MCF 10A (cell line): ENCODE data around the gene SIGLEC7. TPM values are rescaled to one million over a fixed set of nuclear protein-coding genes. Genes with fewer than 3 reads are reported as not detected.

Experiments
- BruUV-seq: library from RNA; stranded (reverse); fragments of 400-500 nt; replicated peaks from 2 replicates; lab custom pipeline; 2021; lab: Mats Ljungman, UMichigan
- CTCF ChIA-PET: fragments of 300-600 bp; sonication (Branson Sonifier 250); formaldehyde crosslinking; extraction: SDS; loops from one replicate; lab custom pipeline; 2021; ENCODE audit warnings: antibody characterized with exemption, inconsistent platforms; lab: Yijun Ruan, JAX
- POLR2A ChIA-PET: fragments of 300-600, 350-650 bp; sonication (Branson Sonifier 250); formaldehyde crosslinking; extraction: SDS; loops from one replicate; lab custom pipeline; 2020; ENCODE audit warnings: antibody characterized with exemption, inconsistent platforms; lab: Yijun Ruan, JAX
- DNase-seq: peaks from one replicate; pipeline ENCODE4 v3.0.0-alpha.2; 2018; ENCODE audit not compliant: unreplicated experiment
- H3K27ac Mint-ChIP-seq: one replicate; pipeline ENCODE4 v1.8.0; 2022; ENCODE audit warnings: mild to moderate bottlenecking, low read depth, mixed read lengths; ENCODE audit not compliant: unreplicated experiment
- H3K27me3 Mint-ChIP-seq: one replicate; pipeline ENCODE4 v1.8.0; 2022; ENCODE audit warnings: mixed read lengths; ENCODE audit not compliant: insufficient read depth, unreplicated experiment
- H3K36me3 Mint-ChIP-seq: one replicate; pipeline ENCODE4 v1.8.0; 2022; ENCODE audit warnings: mild to moderate bottlenecking, moderate library complexity, mixed read lengths; ENCODE audit not compliant: insufficient read depth, unreplicated experiment
- H3K4me1 Mint-ChIP-seq: one replicate; pipeline ENCODE4 v1.8.0; 2022; ENCODE audit warnings: mixed read lengths; ENCODE audit not compliant: insufficient read depth, unreplicated experiment
- H3K4me3 Mint-ChIP-seq: one replicate; pipeline ENCODE4 v1.8.0; 2022; ENCODE audit warnings: mild to moderate bottlenecking, moderate library complexity, mixed read lengths; ENCODE audit not compliant: unreplicated experiment
- H3K9me3 Mint-ChIP-seq: one replicate; pipeline ENCODE4 v1.8.0; 2022; ENCODE audit warnings: mixed read lengths; ENCODE audit not compliant: unreplicated experiment
- CTCF ChIP-seq: fragments of 200-600 bp; IDR thresholded peaks from one replicate; pipeline ENCODE4 v1.8.0; 2022; ENCODE audit warnings: antibody characterized with exemption, mild to moderate bottlenecking; ENCODE audit not compliant: unreplicated experiment
- intact Hi-C: fragments of 100-400 bp; cut with micrococcal nuclease; formaldehyde crosslinking; loops from 2 replicates; pipeline ENCODE4 v1.14.1; 2022
- total RNA-seq: library from RNA; stranded (reverse); gene quantifications from 2 replicates; pipeline ENCODE4 v1.2.3, GENCODE V29; 2022

The SIGLEC7 gene
- total RNA-seq, 1 experiment from 2014 or later = not detected

GRCh38 chr19:51108066-51108804, 33.9 kb upstream of the SIGLEC7 start, which contains the start of gene CTU1:
Gene CTU1, minus strand, starts transcription at chr19:51108409. Its CDS starts 3,840 bp downstream, at chr19:51104569.
- Mint-ChIP-seq H3K27me3 (no peaks in the 10 kb centered on the region), H3K27ac (peak within 1 kb of the TSS; percentile 89), H3K36me3 (peaks cover 7% of the 10 kb centered on the region), H3K4me1 (peaks cover 21% of the 10 kb centered on the region), H3K4me3 (peak within 1 kb of the TSS; percentile 77), H3K9me3 (no peaks in the 10 kb centered on the region)
- intact Hi-C loops = loop anchor here (10.0 kb wide), 1 partner anchor 687 kb away; the partner anchor contains the start of gene FPR3
- POLR2A ChIA-PET = interaction anchor here (0.6 to 0.9 kb wide), 6 partner anchors 12 to 1335 kb away, joined by 3 to 4 read pairs (median 4); no protein-coding TSS in a partner anchor
- TSS peak; percentile 42 for BruUV-seq
- no peak for TF ChIP-seq CTCF
- CTCF ChIA-PET = no interaction called here
- peak; percentile 99 for DNase-seq

- Mint-ChIP-seq H3K36me3 (peaks cover 2% of the 10 kb centered on the region), H3K27me3 (no peaks in the 10 kb centered on the region), H3K4me1 (peaks cover 21% of the 10 kb centered on the region), H3K4me3 (peak overlapping the region; percentile 77), H3K27ac (peak overlapping the region; percentile 89), H3K9me3 (no peaks in the 10 kb centered on the region)
- ChIA-PET POLR2A (interaction anchor here (0.6 to 0.9 kb wide), 6 partner anchors 12 to 1335 kb away, joined by 3 to 4 read pairs (median 4); no protein-coding TSS in a partner anchor), CTCF (no interaction called here)
- no peak for DNase-seq
- no peak for TF ChIP-seq CTCF
- no TSS peak for BruUV-seq
- intact Hi-C loops = loop anchor here (10.0 kb wide), 1 partner anchor 686 kb away; the partner anchor contains the start of gene FPR3
Measured at GRCh38 chr19:51108805-51109146, 33.3 kb upstream of the SIGLEC7 start.

- ChIA-PET POLR2A (no interaction called here), CTCF (interaction anchor here (0.6 to 1.2 kb wide), 4 partner anchors 14 to 149 kb away, joined by 3 to 4 read pairs (median 3); no protein-coding TSS in a partner anchor)
- peaks cover 15% of the 10 kb centered on the region for H3K4me1 Mint-ChIP-seq
- no peak for DNase-seq
- H3K4me3 Mint-ChIP-seq = no peak overlapping the region
- H3K27me3 Mint-ChIP-seq = no peaks in the 10 kb centered on the region
- BruUV-seq = no TSS peak
- no peak for TF ChIP-seq CTCF
- no peak overlapping the region for H3K27ac Mint-ChIP-seq
- H3K9me3 Mint-ChIP-seq = no peaks in the 10 kb centered on the region
- intact Hi-C loops = no loop called here
- H3K36me3 Mint-ChIP-seq = no peaks in the 10 kb centered on the region
Measured at GRCh38 chr19:51110666-51110971, 31.5 kb upstream of the SIGLEC7 start.

- Mint-ChIP-seq H3K36me3 (no peaks in the 10 kb centered on the region), H3K4me3 (no peak overlapping the region), H3K9me3 (no peaks in the 10 kb centered on the region), H3K27ac (no peak overlapping the region), H3K4me1 (peaks cover 8% of the 10 kb centered on the region), H3K27me3 (no peaks in the 10 kb centered on the region)
- no peak for DNase-seq
- ChIA-PET POLR2A (no interaction called here), CTCF (interaction anchor here (0.6 to 1.5 kb wide), 3 partner anchors 15 to 360 kb away, joined by 3 to 4 read pairs (median 4); no protein-coding TSS in a partner anchor)
- TF ChIP-seq CTCF = peak; percentile 8
- intact Hi-C loops = no loop called here
- BruUV-seq = no TSS peak
Measured at GRCh38 chr19:51111606-51112005, 30.5 kb upstream of the SIGLEC7 start.
